Esophagus mucosa (tissue), 1 donor: ENCODE measurements around the gene FHL2. TPM values are rescaled to one million over a fixed set of nuclear protein-coding genes. Genes with fewer than 3 reads are reported as not detected.
"Not testable (repeated sequence)": the region's sequence is repeated elsewhere in the genome, so short reads cannot be mapped to it uniquely, and the experiment has no call there.

Experiments
- ATAC-seq: fragments of 200-7000 bp; cut with Tn5 transposase; one replicate; pipeline ENCODE4 v1.9.1; 2020
- total RNA-seq: library from RNA; stranded (reverse); gene quantifications from one replicate; pipeline ENCODE4 v1.2.4, GENCODE V29; 2023
- donor health status: DM: yes; HTN: yes; CAD: no.

The FHL2 gene
- total RNA-seq, result 39.0 TPM

GRCh38 chr2:105398336-105399206 is at the start of gene FHL2:
Gene FHL2 (minus strand): TSS chr2:105399051. CDS start chr2:105386516, 12,535 bp downstream.
- ATAC-seq, result peak; percentile 79

GRCh38 chr2:105447476-105447875 is 48.6 kb upstream of the FHL2 start:
- no peak for ATAC-seq

GRCh38 chr2:105446501-105446900 is 47.6 kb upstream of the FHL2 start:
- no peak for ATAC-seq

GRCh38 chr2:105445976-105446375 is 47.1 kb upstream of the FHL2 start:
- no peak for ATAC-seq

- ATAC-seq, result no peak
Measured at GRCh38 chr2:105445498-105445897, 46.6 kb upstream of the FHL2 start.

- ATAC-seq, result no peak
Measured at GRCh38 chr2:105443617-105444598, 45.1 kb upstream of the FHL2 start.

- ATAC-seq, result no peak
Measured at GRCh38 chr2:105442721-105443120, 43.9 kb upstream of the FHL2 start.

- ATAC-seq, result no peak
Measured at GRCh38 chr2:105442056-105442455, 43.2 kb upstream of the FHL2 start.

GRCh38 chr2:105439141-105439540 is 40.3 kb upstream of the FHL2 start:
- ATAC-seq, result no peak

GRCh38 chr2:105438104-105438929 is 39.5 kb upstream of the FHL2 start:
- no peak for ATAC-seq

- no peak for ATAC-seq
Measured at GRCh38 chr2:105437708-105438103, 38.9 kb upstream of the FHL2 start.

GRCh38 chr2:105432749-105433148 is 33.9 kb upstream of the FHL2 start:
- peak; percentile 33 for ATAC-seq

GRCh38 chr2:105432044-105432399 is 33.2 kb upstream of the FHL2 start:
- ATAC-seq, result no peak

GRCh38 chr2:105431367-105432043 is 32.7 kb upstream of the FHL2 start:
- ATAC-seq, result peak; percentile 27

- ATAC-seq, result peak; percentile 73
Measured at GRCh38 chr2:105428387-105429018, 29.7 kb upstream of the FHL2 start.

- no peak for ATAC-seq
Measured at GRCh38 chr2:105427485-105427884, 28.6 kb upstream of the FHL2 start.

GRCh38 chr2:105426626-105427292 is 27.9 kb upstream of the FHL2 start:
- no peak for ATAC-seq

- no peak for ATAC-seq
Measured at GRCh38 chr2:105425936-105426625, 27.2 kb upstream of the FHL2 start.

- not testable (repeated sequence) for ATAC-seq
Measured at GRCh38 chr2:105424836-105425235, 26.0 kb upstream of the FHL2 start.

- ATAC-seq, result no peak
Measured at GRCh38 chr2:105422801-105423200, 23.9 kb upstream of the FHL2 start.
